Gastroesophageal sphincter (tissue), 4 donors: ENCODE results near the gene PPP1R12C. TPM values are rescaled to one million over a fixed set of nuclear protein-coding genes. Genes with fewer than 3 reads are reported as not detected.
"Not testable (repeated sequence)": the region's sequence is repeated elsewhere in the genome, so short reads cannot be mapped to it uniquely, and the experiment has no call there.

Source experiments
- ATAC-seq: fragments of 150-250 bp; one replicate; pipeline ENCODE4 v1.9.1; 2016; ENCODE audit warnings: mild to moderate bottlenecking, moderate library complexity
- H3K27ac ChIP-seq, 4 donors: fragments of 200-600 bp; sonication (generic) in 3 of 4; 1 replicate in 3 of 4; 2 replicates in 1 of 4; pipeline ENCODE4 v1.5.1; 2016 to 2019
- H3K27me3 ChIP-seq: fragments of 200-600 bp; sonication (generic); one replicate; pipeline ENCODE4 v1.5.1; 2019
- H3K36me3 ChIP-seq, 2 donors: fragments of 200-600 bp; sonication (generic); one replicate each; pipeline ENCODE4 v1.5.1; 2019; ENCODE audit warnings: control low read depth in 1 of 2
- H3K4me1 ChIP-seq, 3 donors: fragments of 200-600 bp; sonication (generic); 1 replicate in 2 of 3; 2 replicates in 1 of 3; pipeline ENCODE4 v1.5.1; 2016 to 2019; ENCODE audit warnings: control low read depth in 2 of 3
- H3K4me3 ChIP-seq, 2 donors: fragments of 200-600 bp; sonication (generic); one replicate each; pipeline ENCODE4 v1.5.1; 2019; ENCODE audit warnings: mild to moderate bottlenecking in 1 of 2, moderate library complexity in 1 of 2
- H3K9me3 ChIP-seq, 3 donors: fragments of 200-600 bp; sonication (generic); one replicate each; pipeline ENCODE4 v1.5.1; 2017 to 2019; ENCODE audit warnings: control low read depth in 2 of 3
- EP300 ChIP-seq: sonication (generic); formaldehyde crosslinking; IDR thresholded peaks from one replicate; pipeline ENCODE4 v1.6.1; 2017; ENCODE audit warnings: antibody characterized with exemption, mild to moderate bottlenecking
- POLR2A ChIP-seq, 2 donors: fragments of 450-650 bp; IDR thresholded peaks; one replicate each; pipeline ENCODE4 v1.6.1; 2017; ENCODE audit warnings: antibody characterized with exemption in 2 of 2, mild to moderate bottlenecking in 2 of 2, moderate library complexity in 1 of 2
- POLR2AphosphoS5 ChIP-seq: sonication (generic); formaldehyde crosslinking; IDR thresholded peaks from one replicate; pipeline ENCODE4 v1.6.1; 2017; ENCODE audit warnings: antibody characterized with exemption
- WGBS, 2 donors: methylation state at CpG; one replicate each; pipeline ENCODE4 v1.1.5; 2018; ENCODE audit warnings: low coverage in 1 of 2; 5-methylcytosine and 5-hydroxymethylcytosine counted together
- total RNA-seq, 4 donors: library from RNA; depleted of rRNA; stranded (reverse); fragments of >200 nt; gene quantifications; one replicate each; pipeline ENCODE4 v1.1.0, GENCODE V29; 2016
- TF ChIP-seq, protein P1 (sequence below), 4 experiments: fragments of 200-600 bp in 2 of 4; fragments of 450-650 bp in 2 of 4; sonication (generic) in 1 of 4; IDR thresholded peaks; one replicate each; pipeline ENCODE4 v1.5.1; 2017 to 2019; ENCODE audit warnings: antibody characterized with exemption in 4 of 4, mild to moderate bottlenecking in 2 of 4, moderate library complexity in 2 of 4

PPP1R12C gene
- total RNA-seq, 4 donors from 2014 or later = 268 to 479 (median 276) TPM

DNA sequence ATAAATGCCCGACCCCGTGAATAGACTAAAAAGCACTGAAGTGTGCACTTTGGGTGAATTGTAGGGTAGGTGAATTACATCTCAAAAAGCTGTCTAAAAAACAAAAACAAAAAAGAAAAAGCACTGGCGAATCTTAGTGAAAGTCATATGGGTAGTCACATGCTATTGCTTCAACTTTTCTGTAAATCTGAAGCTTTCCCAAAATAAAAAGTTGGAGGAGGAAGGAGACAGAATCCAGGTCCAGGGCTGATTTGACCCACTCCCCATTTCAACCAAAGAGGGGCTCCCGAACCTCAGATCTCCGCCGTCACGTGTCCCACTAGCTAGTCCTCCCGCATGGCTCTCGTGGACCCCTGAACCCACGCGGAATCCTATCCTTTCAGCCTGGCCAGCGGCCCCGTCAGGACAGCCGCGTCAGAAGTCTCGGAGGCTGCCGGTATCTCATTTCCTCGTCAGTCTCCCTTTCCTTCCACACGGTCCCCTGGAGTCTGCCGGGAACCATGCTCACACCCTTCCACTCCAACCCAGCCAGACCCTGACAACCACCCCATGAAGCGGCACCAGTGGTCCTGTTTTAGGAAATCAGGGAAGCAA lies 6.1 kb downstream of the PPP1R12C start:
- peak overlapping the region; percentile 78 to 98 (median 97) for H3K27ac ChIP-seq
- no peak for ATAC-seq
- no peaks in the 10 kb centered on the region for H3K9me3 ChIP-seq
- peaks cover 0 to 36% of the 10 kb centered on the region in 2 donors for H3K36me3 ChIP-seq
- no peaks in the 10 kb centered on the region for H3K27me3 ChIP-seq
- peaks cover 0 to 75% (median 38%) of the 10 kb centered on the region in 3 donors for H3K4me1 ChIP-seq
- TF ChIP-seq POLR2AphosphoS5 (peak; percentile 49), POLR2A (IDR thresholded peaks at IDR 0.05) (no peak)
- WGBS, 2 donors = 57 to 60% methylated on average over 3 to 15 of the region's 21 CpGs
- H3K4me3 ChIP-seq = peak overlapping the region in 1 of 2 donors; percentile 20

DNA sequence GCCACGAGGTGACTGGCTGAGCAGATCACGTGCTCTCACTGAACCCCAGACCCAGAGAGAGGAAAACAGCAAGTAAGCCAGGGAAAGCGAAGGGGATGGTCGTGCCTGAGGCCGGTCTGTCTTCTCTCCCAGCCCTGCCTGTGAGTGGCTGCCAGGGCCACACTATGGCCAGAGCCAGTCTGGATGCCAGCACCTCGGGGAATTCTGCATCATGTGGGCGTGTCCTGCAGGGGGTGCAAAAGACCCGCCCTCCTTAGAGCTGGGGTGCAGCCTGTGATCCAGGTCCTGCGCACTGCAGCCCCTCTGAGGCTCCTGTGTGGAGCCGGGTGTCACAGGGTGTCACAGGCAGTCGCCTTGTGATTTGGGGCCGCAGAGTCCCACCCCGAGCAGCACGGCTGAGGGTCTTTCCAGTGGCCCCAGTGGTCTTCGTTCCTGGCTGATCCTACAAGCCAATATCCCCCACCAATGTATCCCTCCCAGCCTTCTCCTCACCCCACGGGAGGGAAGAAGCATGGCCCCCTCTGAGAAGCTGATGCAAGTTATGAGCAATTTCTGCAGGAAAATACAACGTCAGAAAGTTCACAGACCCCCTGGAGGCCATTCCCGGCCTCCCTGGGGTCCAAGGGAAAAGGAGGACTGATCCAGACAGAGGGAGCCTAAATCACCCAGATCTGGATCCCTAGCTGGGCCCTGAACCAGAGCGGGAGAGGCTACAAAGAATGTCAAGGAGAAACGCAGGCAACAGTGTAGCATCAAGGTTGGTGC lies 7.7 kb downstream of the PPP1R12C start:
- peaks cover 0 to 50% of the 10 kb centered on the region in 2 donors for H3K36me3 ChIP-seq
- 61 to 72% methylated on average over 3 to 6 of the region's 20 CpGs for WGBS, 2 donors
- no peak for ATAC-seq

DNA sequence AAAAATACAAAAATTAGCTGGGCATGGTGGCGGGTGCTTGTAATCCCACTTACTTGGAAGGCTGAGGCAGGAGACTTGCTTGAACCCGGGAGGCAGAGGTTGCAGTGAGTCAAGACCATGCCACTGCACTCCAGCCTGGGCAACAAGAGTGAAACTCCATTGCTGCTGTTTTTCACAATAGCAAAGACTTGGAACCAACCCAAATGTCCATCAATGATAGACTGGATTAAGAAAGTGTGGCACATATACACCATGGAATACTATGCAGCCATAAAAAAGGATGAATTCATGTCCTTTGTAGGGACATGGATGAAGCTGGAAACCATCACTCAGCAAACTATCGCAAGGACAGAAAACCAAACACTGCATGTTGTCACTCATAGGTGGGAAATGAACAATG lies 10.2 kb downstream of the PPP1R12C start:
- no CpG with 5 or more reads among the region's 3 CpGs for WGBS, 2 donors
- not testable (repeated sequence) for H3K27me3 ChIP-seq, H3K27ac ChIP-seq, ATAC-seq, H3K9me3 ChIP-seq, H3K4me3 ChIP-seq
- Histone ChIP-seq H3K4me1 (peaks cover 0 to 34% (median 6%) of the 10 kb centered on the region in 3 donors), H3K36me3 (peaks cover 0 to 61% of the 10 kb centered on the region in 2 donors)

More for the DNA sequence above, 7.7 kb downstream of the PPP1R12C start:
- H3K9me3 ChIP-seq = no peaks in the 10 kb centered on the region
- H3K4me3 ChIP-seq = no peak overlapping the region
- TF ChIP-seq POLR2AphosphoS5 (no peak), POLR2A (IDR thresholded peaks at IDR 0.05) (no peak), EP300 (no peak)
- TF ChIP-seq, protein P1, sequence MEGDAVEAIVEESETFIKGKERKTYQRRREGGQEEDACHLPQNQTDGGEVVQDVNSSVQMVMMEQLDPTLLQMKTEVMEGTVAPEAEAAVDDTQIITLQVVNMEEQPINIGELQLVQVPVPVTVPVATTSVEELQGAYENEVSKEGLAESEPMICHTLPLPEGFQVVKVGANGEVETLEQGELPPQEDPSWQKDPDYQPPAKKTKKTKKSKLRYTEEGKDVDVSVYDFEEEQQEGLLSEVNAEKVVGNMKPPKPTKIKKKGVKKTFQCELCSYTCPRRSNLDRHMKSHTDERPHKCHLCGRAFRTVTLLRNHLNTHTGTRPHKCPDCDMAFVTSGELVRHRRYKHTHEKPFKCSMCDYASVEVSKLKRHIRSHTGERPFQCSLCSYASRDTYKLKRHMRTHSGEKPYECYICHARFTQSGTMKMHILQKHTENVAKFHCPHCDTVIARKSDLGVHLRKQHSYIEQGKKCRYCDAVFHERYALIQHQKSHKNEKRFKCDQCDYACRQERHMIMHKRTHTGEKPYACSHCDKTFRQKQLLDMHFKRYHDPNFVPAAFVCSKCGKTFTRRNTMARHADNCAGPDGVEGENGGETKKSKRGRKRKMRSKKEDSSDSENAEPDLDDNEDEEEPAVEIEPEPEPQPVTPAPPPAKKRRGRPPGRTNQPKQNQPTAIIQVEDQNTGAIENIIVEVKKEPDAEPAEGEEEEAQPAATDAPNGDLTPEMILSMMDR (IDR thresholded peaks at IDR 0.05) = no peak
- peak overlapping the region in 3 of 4 donors; percentile 54 to 98 (median 96) for H3K27ac ChIP-seq
- H3K4me1 ChIP-seq = peaks cover 0 to 59% (median 25%) of the 10 kb centered on the region in 3 donors
- H3K27me3 ChIP-seq = no peaks in the 10 kb centered on the region

DNA sequence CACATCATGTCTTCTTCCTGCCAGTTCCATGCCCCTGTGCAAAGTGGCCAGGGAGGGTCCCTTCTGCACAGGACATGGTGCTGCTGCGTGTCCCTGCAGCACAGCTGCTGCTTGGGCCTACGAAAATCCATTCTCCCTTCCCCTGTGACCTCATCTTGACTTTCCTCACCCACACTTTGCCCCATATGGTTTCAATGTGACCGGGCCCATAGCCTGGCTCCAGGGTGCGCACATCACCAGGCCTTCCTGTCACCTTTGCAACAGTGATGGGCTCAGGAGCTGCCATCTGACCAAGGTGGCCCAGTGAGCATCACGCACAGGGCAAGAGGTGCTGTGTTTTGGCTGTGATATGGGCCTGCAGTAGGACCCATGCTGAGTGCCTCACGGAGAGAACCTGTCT lies 10.8 kb downstream of the PPP1R12C start:
- Histone ChIP-seq H3K27me3 (no peaks in the 10 kb centered on the region), H3K9me3 (peaks cover 0 to 8% (median 0%) of the 10 kb centered on the region in 3 donors), H3K4me3 (no peak overlapping the region), H3K4me1 (peaks cover 0 to 27% (median 0%) of the 10 kb centered on the region in 3 donors), H3K27ac (no peak overlapping the region), H3K36me3 (peaks cover 0 to 65% of the 10 kb centered on the region in 2 donors)
- ATAC-seq = no peak
- 88% methylated on average over 3 of the region's 6 CpGs; no CpG with 5 or more reads in 1 of the 2 donors for WGBS, 2 donors
- TF ChIP-seq POLR2AphosphoS5 (no peak), EP300 (no peak), POLR2A (IDR thresholded peaks at IDR 0.05) (no peak)
- TF ChIP-seq, protein P1 (IDR thresholded peaks at IDR 0.05) = no peak

DNA sequence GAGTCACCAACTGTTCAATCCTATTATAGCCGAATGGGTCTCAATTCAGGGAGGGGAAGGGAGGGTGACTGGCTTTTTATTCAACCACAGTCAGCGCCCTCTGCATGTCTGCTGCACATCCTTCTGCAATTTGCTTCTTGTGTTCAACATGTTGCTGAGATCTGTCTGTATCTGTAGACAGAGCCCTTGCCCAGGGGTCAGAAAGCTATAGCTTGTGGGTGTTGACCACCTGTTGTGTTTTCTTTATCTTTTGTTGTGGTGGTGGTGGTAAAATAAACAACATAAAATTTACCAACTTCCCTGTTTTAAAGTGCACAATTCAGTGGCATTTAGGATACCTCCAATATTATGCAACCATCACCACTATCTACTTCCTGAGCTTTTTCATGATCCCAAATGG lies 12.2 kb downstream of the PPP1R12C start:
- no peak for ATAC-seq
- Histone ChIP-seq H3K4me1 (peaks cover 0 to 23% (median 0%) of the 10 kb centered on the region in 3 donors), H3K4me3 (no peak overlapping the region), H3K9me3 (peaks cover 0 to 8% (median 0%) of the 10 kb centered on the region in 3 donors), H3K36me3 (peaks cover 0 to 75% of the 10 kb centered on the region in 2 donors), H3K27ac (no peak overlapping the region), H3K27me3 (no peaks in the 10 kb centered on the region)
- WGBS, 2 donors = 100% methylated on average over 1 of the region's 2 CpGs; no CpG with 5 or more reads in 1 of the 2 donors
- TF ChIP-seq EP300 (no peak), POLR2A (IDR thresholded peaks at IDR 0.05) (no peak), POLR2AphosphoS5 (no peak)
- TF ChIP-seq, protein P1 (IDR thresholded peaks at IDR 0.05) = no peak
